HPDE6-E6E7 (cell line): ENCODE results near the gene PLVAP.
A peak's percentile ranks its signal among the peaks of the same experiment; 100 is the strongest.

Experiments
- DNase-seq: peaks from one replicate; pipeline ENCODE4 v3.0.0; 2011; ENCODE audit warnings: missing footprints; ENCODE audit errors: extremely low spot score

The PLVAP gene

DNA sequence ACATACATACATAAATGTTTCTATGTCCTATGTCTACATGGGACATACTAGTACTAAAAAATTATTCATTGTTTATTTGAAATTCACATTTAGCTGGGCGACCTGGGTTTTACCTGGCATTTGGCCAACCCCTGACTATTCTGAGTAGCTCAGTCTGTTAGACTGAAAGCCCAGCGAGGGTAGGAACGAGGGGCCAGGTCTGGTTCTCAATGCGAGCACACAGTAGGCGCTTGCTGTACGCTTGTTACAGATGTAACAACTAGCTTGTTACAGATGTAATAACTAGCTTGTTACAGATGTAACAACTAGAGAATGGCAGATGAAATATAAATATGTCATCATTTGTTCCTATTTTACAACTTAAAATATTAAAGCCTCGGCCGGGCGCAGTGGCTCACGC is 41.6 kb downstream of the PLVAP start:
- no peak for DNase-seq

GRCh38 chr19:17334414-17335409 is 42.4 kb downstream of the PLVAP start, which contains the start of gene ANO8:
ANO8 (minus strand) TSS chr19:17334855; CDS start chr19:17334670, 185 bp downstream.
- DNase-seq = peak; percentile 93

DNA sequence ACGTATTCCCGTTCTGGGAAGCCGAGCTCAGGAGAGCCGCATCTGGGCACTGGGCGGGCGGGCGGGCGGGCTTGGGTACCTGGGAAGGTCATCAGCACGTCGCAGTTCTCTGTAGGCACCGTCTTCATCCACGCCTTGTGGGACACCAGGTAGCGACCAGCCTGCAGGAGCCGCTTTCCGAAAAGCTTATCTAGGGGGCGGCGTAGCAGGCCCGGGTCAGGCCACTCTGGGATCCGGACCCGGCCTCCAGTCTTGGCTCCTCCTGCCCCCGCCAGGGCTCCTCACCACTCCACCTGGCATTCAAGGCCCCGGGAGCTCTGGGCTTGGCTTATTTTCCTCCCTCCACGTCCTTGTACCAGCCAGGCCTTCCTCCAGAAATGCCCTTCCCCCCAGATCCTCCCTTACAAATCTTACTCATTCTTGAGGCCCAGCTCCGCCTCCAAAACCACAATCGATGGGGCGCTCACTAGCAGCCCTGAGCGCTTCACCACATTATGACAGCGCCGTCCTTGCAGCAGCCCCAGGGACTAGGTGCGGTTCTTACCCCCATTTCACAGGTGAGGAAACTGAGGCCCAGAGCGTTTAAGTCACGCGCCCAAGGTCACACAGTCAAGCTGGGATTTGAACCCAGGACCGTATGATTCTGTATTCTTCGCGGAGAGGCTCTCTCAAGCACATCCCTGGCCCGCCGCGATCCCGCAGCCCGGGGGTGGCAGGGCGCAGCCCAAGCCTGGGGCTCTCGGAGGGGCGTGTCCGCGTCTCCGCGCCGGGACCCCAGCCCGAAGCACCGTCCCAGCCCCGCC is 43.3 kb downstream of the PLVAP start:
- peak; percentile 68 for DNase-seq

DNA sequence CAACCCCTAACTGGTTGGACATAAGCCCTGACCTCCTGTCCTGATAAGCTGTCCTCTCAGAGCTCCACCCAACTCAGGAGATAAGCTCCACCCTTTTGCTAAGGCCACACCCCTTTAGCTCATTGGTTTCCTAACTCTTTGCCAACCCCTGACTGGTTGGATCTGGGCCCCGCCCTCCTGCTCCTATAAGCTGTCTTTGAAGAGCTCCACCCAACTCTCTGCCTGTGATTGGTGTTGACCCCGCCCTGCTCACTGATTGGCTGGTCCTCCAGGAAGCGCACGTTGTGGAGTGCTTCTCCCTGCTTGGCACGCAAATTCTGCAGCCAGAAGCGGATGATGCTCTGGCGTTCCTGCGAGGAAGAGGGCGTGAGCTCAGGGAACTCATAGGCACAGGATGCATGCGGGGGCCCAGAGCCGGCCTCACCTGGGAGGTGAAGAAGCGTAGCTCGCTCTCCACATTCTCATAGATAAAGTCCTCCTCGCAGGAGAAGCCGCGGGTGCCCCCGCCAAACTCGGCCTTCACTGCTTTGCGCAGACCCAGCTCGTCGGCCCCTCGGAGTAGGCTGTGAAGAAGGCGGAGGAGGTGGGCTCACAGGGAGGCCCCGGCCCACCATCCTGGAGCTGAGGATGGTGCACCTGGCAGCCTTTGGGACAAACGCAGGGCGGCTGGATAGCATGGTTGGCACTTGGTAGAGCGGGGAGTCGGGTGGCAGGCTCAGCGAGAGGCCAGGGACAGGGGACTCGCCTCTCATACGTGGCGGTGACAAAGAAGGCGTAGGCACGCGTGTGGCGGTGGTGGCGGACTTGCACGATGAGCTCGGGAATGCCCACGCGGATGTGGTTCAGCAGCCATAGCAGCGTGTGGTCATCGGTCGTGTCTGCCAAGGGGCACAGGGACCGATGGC is 44.2 kb downstream of the PLVAP start:
- DNase-seq = no peak

DNA sequence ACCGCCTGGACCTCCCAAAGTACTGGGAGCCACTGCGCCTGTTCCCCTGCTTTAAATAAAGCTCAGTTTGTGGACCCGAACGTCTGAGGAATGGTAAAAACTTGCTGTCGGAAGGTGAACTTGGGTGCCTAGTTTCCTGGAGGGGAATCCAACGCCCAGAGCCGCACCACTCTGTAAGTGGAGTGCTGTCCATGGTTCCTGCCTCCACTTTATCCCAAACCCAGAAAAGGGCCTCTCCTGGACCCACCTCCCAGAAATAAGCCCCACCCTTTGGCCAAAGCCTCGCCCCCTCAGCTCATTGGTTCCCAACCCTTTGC is 44.8 kb downstream of the PLVAP start:
- DNase-seq = no peak

- DNase-seq = no peak
Measured at GRCh38 chr19:17331045-17331558, 46.0 kb downstream of the PLVAP start.

DNA sequence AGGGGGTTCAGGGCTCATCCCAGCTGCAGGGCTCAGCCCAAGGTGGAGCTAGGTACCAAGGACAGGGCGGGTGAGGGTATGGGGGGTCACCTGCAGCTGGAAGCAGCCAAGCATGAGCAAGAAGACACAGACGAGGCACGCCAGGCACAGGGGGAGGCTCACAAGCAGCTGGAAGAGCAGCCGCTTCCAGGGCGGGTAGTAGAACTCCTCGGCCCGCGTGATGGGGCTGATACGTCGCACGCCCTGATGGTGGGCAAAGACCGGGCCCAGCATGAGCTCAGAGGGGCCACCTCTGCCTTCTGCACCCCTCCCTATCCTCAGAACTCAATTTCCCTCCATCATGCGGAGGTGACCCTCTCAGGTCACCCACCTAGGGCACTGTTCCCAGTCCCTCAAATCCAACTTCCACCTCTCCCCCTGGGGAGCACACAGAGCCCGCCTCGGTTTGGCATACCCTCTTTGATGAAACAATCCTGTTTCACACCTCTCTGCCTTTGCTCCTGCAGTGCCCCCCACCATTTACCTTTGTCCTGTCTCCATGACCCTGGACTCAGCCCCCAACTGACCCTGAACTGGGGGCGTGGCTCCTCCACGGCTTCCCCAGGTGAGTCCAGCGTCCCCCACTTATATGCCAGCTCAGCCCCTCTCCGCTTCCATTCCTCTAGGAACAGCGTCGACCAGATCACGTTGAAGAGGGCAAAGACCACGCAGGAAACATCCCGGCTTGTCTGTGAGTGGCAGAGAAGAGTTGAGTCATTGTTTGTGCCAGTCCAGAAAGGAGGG is 46.7 kb downstream of the PLVAP start:
- no peak for DNase-seq

GRCh38 chr19:17329366-17330261 is 47.5 kb downstream of the PLVAP start:
- DNase-seq = no peak

- no peak for DNase-seq
Measured at GRCh38 chr19:17328517-17329365, 48.4 kb downstream of the PLVAP start.

GRCh38 chr19:17327654-17328516 is 49.3 kb downstream of the PLVAP start:
- no peak for DNase-seq

GRCh38 chr19:17327068-17327653 is 50.0 kb downstream of the PLVAP start:
- DNase-seq = no peak

DNA sequence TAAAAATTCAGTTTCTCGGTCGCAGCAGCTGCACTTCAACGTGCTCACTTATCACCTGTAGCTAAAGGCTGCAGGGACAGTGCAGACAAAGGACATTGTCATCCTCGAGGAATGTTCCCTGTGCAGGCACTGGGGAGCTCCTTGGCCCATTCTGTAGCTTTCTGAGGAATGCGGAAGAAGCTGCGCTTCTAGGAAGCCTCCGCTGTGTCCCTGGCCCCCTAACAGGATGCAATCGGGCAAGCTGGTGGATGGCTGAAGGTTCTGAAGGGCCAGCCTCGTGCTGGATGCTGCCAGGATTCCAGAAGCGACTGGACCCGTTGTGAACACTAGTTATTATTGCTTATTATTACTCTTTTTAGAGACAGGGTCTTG is 50.6 kb downstream of the PLVAP start:
- DNase-seq = no peak

DNA sequence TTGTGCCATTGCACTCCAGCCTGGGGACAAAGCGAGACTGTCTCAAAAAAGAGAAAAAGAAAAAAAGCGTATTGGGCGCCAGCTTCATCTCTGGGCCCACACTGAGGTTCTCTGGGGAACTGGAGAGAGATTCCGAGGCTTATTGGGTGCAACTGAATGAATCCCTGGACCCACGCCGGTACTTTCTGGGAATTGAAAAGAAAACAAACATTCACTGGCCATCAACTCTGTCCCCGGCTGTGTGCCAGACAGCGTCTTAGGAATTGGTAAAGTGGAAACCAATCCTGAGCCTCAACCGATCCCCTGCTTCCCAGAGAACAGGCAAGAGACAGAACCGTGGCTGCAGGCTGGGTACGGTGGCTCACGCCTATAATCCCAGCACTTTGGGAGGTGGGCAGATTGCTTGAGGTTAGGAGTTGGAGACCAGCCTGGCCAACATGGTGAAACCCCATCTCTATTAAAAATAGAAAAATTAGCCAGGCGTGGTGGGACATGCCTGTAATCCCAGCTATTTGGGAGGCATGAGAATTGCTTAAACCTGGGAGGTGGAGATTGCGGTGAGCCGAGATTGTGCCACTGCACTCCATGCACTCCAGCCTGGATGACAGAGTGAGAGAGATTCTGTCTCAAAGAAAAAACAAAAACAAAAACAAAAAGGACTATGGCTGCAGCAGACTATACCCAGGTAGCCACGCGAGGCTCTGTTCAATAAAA is 51.1 kb downstream of the PLVAP start:
- DNase-seq = no peak

- no peak for DNase-seq
Measured at GRCh38 chr19:17325133-17325532, 52.0 kb downstream of the PLVAP start.

DNA sequence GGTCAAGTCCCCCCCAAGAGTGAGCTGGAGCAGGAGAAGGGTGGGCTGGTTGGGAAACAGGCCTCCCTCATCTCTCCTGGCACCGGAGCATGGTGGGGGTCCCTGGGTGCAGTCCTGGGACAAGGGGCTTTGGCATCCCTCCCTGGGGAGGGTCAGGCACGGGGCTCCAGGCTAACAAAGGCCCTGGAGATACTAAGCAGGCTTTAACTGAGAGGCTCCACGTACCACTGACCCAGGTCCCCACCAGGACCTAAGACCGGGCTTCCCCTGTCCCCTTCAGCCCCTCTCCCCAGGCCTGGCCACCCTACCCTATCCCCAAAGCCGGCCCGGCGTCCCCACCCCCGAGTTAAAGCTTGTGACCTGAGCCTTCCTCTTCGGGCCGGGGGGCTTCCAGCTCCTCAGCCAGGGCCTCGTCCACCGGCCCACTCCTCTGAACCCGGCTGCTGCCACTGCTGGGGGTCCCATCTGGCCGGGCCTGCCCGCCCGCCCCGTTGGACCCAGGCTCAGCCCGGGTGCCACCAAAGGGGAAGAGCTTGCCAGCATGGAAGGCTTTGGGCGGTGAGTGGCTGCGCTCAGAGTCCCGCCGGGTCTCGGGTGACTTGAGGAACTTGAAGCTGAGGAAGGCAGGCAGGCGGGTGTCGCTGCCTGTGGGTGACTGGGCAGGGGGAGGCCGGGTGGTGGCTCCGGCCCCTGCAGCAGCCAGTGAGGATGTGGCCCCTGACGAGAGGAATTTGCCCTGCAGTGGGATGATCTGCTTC is 52.6 kb downstream of the PLVAP start:
- no peak for DNase-seq

DNA sequence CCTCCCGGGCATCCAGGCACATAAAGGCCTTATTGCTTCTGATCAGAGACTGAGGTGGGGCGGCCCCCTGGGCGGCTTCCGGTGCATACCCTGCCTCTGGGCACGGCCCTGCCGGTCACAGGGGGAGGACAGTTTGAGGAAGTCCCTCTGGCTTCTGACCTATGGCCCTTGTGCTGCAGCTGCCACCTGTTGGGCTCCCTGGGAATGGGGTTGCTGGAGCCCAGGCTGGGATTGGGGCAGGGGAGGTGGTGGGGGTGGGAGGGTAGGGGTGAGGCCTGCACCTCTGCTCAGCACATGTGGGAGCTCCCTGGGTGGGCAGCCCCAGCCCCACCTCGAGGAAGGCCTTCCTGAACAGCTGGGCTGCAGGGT is 53.2 kb downstream of the PLVAP start:
- no peak for DNase-seq
